NCI-H526 treated with DMSO at 0.1 percent for 48 hours (cell line): Measurements from ENCODE around the gene ANKRD33B.

Source experiments
- DNase-seq: peaks from one replicate; lab custom pipeline; 2025; lab: John Stamatoyannopoulos, UW

ANKRD33B gene

DNA sequence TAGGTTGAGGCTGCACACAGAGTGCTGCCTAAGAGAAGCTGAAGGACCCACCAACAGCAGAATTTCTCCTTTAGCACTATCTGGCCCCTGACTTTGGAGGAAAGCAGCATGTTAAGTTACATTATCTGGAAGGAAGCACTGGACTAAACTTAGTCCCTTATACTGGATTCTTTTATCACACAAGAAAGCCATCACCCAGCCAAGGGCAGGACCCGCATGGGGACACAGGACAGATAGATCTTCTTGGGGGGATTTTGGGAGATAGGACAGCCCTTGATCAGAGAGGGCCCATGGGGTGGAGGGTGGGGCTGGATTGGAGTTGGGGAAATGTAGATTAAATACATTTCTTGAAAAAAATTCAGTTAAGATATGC lies 14.4 kb downstream of the ANKRD33B start:
- no peak for DNase-seq

- DNase-seq, result no peak
Measured at GRCh38 chr5:10578869-10579268, 15.0 kb downstream of the ANKRD33B start.

- DNase-seq, result no peak
Measured at GRCh38 chr5:10579536-10580521, 16.0 kb downstream of the ANKRD33B start.

DNA sequence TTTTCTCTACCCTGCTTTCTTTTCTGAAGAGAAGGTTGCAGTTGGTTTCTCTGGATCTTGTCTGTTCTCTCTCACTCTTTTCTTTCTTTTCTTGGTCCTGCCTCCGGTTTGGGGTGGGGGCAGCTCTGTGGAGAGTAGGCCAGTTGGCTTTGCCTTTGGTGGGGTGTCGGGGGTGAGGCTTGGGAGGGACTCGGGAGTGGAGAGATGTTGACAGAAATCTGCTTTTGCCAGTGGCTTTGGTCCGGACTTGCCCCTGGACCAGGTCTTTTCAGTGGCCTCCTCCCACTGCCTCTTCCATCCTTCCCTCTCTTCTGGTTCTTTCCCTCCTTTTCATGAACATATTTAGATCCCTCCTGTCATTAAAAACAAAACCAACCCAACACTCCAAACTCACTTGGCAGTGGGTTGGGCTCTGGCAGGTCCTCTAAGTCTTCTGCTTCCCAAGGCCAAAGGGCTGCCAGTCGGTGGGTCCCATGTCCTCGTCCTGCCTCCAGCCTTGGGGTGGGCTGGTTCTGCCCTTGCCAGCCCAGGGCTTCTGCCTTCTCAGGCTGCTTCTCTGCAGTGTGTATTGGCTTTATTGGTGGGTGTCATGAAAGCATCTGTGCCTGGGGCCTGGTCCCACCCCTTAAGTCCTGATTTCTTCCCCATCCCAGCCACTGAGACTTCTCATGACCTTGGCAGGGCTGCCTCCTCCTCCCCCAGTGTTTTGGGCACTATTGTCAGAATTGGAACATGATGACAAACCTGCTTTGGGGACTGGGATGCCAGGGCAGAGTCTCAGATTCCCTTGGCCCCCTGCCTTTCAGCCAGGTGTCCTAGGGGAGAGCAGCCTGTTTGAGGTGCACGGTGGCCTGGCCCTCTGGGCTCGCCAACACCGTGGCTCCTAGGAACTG lies 16.9 kb downstream of the ANKRD33B start:
- DNase-seq, result no peak

DNA sequence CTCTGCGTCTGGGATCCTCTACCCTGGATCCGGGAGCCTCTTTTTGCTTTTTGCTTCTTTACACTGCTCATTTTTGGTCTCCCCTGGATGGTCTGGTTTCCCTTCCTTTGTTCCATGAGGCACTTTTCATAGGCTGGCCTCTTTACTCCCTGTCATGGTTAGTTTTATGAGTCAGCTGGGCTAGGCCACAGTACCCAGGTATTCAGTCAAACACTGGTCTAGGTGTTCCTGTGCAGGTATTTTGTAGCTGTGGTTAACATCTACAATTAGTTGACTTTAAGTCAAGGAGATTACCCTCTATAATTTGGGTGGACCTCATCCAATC lies 17.5 kb downstream of the ANKRD33B start:
- DNase-seq, result no peak

DNA sequence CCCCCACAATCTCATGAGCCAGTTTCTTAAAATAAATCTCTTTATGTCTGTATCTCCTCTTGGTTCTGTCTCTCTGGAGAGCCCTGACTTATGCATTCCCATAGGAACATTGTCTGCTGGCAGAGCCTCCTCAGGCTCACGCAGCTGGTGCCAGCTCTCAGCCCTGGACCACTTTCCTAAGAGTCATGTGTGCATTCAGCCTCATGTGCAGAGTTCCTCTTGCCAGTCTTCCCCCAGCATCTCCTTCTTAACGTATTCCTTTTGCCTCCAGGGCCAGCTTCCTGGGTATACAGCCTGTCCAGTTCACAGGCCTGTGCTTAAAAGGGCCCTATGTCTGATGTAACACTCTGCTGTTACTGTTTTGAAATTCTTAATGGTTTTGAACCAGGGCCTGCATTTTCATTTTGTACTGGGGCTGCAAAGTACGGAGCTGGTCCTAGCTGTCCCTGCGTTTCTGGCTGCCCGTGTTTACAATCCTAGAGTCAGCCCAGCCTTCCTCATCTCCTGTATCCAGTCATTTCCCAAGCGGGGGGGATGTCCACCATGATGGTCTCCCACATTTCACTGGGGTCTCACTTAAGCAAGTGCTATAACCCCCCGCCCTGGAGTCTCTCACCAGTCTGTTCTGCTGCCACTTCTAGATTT lies 18.1 kb downstream of the ANKRD33B start:
- no peak for DNase-seq

- no peak for DNase-seq
Measured at GRCh38 chr5:10582512-10582897, 18.6 kb downstream of the ANKRD33B start.

- peak; percentile 33 for DNase-seq
Measured at GRCh38 chr5:10583663-10584572, 20.0 kb downstream of the ANKRD33B start.

DNA sequence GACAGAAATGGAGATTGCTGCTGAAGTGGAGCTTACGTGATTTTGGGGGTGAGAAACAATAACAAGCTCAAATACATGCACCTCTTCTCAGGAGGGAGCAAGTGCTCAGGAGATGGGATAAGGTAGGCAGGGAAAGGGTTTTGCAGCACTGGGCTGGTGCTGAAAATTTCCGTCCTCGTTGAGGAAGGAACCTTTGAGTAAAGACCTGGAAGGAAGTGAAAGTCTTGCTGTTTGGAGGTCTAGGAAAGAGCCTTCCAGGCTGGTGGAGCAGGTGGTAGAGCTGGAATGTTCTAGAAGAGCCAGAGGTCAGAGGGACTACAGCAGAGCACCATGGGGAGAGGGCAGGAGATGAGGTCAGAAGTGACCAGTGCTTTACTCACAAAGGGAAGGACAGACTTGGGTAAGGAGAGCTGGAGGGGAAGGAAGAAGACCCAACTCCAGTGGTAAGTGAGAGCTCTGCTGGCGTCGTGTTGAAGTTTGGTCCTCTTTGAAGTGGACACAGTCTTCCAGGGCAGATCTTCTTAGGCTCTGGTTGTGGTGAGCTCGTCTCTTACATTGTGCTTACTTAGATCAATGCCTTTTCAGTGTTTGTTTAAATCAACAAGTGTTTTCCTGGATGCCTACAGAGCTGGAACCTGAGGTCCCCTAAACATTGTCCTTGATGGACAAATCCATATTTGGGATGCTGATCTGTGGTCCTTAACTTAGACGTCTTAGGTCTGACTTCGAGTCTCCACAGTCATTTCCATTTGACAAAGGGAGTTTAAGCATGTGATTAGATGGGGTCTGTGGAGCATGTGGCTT lies 21.0 kb downstream of the ANKRD33B start:
- DNase-seq, result no peak

GRCh38 chr5:10585518-10585915 lies 21.6 kb downstream of the ANKRD33B start:
- no peak for DNase-seq

- no peak for DNase-seq
Measured at GRCh38 chr5:10586008-10586407, 22.1 kb downstream of the ANKRD33B start.

DNA sequence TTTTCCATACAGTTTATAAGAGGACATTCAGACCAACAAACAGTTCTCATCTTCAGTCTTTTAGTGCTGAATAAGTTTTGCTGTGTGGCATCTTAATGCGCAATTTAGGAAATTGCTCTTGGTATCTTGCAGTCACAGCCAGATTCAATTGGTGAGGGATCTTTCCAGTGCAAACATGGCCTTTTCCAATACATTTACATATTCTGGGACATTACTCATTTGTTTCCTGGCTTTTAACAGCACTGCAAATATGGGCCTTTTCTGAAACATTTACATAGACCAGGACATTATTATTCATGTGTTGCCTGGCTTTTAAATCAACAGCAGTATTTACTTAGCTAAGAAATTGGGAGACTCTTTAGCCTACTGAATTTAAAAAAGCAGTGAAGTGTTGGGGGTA lies 22.7 kb downstream of the ANKRD33B start:
- peak; percentile 93 for DNase-seq

DNA sequence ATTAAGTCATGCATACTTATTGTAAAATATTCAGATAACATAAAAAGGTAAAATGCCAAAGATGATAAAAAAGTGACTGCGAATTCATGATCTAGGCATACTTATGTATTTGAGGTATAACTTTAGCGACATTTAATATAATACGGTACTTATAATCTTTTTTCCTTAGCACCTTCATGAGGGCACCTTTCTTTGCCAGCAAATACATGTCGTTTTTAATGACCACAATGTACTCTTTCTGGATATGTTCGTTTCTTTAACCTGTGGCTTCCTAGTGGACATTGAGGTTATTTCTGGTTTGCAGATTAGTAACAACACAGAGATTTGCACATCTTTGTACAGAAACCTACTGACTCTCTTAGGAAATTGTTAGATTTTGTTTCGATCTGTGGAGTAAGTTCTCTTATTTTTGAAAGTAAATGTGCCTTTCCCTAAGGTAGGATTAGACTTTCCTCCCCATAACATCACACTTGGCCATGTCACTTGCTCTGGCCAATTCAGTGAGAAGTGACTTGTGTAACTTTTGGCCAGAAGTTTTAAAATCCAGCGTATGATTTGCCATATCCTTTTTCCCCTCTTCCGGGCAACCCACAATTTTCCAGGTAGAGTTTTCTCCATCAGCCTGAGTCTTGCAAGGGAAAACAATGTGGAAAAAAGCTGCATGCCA lies 24.4 kb downstream of the ANKRD33B start:
- DNase-seq, result no peak

DNA sequence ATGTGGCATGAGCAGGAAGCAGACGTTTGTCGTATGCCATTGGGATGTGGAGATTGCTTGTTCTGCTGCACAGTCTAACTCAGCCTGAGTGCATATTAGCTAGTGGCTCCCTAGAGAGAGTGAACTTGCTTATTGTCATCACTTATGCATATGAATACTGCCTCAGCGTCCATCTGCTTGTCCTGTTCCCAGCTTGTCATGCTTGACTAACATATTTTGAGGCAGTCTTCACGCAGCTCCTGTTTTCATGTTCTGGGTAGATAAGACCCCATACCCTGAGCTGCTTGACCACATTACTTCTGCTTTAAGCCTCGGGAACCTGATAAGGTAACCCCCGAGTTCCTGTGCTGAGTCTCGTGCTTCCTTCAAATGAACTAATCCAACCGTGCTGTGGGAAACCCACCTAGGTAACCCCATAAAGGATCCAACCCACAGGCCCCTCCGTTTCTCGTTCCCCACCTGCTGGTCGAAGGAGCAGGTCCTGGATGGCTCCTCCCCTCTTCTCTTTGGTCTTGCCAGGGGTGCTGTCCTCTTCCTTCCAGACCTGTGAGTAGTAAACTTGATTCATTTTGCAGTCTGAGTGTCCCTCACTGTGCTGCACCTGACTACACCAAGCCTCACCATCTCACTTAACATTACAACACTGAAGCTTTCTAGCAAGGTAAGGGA lies 25.0 kb downstream of the ANKRD33B start:
- DNase-seq, result peak; percentile 63

GRCh38 chr5:10590226-10590999 lies 26.5 kb downstream of the ANKRD33B start:
- no peak for DNase-seq

- no peak for DNase-seq
Measured at GRCh38 chr5:10591159-10591558, 27.3 kb downstream of the ANKRD33B start.

GRCh38 chr5:10591966-10592365 lies 28.1 kb downstream of the ANKRD33B start:
- no peak for DNase-seq

GRCh38 chr5:10592601-10593000 lies 28.7 kb downstream of the ANKRD33B start:
- DNase-seq, result no peak
